SU-DHL-6 (cell line): ENCODE data around the gene GRK6.

ENCODE experiments used
- CTCF ChIP-seq: fragments of 200-600 bp; sonication (generic); IDR thresholded peaks from one replicate; pipeline ENCODE4 v1.5.1; 2017; ENCODE audit warnings: antibody characterized with exemption, mild to moderate bottlenecking, low read length, moderate library complexity; ENCODE audit not compliant: insufficient read depth, poor library complexity, severe bottlenecking
- EZH2phosphoT487 ChIP-seq: fragments of 200-600 bp; sonication (generic), shearing (Covaris generic); conservative IDR thresholded peaks from 2 replicates; pipeline ENCODE4 v1.6.1; 2018; ENCODE audit warnings: mild to moderate bottlenecking, antibody characterized with exemption, low read length, moderate library complexity, mixed read lengths

DNA sequence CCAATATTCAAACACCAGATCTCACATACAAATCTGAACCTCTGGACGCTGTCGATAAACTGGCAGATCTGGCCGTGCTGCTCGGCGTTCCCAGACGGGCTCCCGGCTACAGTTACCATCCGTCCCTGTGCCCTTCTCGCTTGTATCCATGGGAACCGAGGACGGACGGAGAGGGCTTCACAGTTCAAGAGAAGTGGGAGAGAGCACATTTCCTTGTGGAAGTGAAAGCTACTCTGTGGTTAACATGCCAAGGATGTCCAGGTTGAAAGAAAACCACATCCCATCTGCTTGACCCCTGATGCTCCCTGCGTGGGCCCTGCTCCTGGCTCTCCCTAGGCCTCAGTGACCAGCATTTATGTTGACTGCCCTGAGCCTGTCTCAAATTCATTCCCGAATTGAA, 53.3 kb downstream of the GRK6 start:
- TF ChIP-seq CTCF, result no peak
- TF ChIP-seq EZH2phosphoT487, result no peak
